Activated naive CD4-positive, alpha-beta T cell treated with anti-CD3 and anti-CD28 coated beads, Interleukin-2, amount 50 U/mL, for 16 hours (primary cell): ENCODE data around the gene FBN2.
"Not testable (repeated sequence)": the region's sequence is repeated elsewhere in the genome, so short reads cannot be mapped to it uniquely, and the experiment has no call there.

Experiments used
- DNase-seq: peaks from one replicate; pipeline ENCODE4 v3.0.0-alpha.2; 2020

Gene FBN2

GRCh38 chr5:128532776-128533175, 5.3 kb downstream of the FBN2 start:
- no peak for DNase-seq

GRCh38 chr5:128532127-128532526, 5.9 kb downstream of the FBN2 start:
- DNase-seq, result no peak

- no peak for DNase-seq
These were observed 9.3 kb downstream of the FBN2 start for GRCh38 chr5:128528637-128529255.

GRCh38 chr5:128528126-128528525, 9.9 kb downstream of the FBN2 start:
- no peak for DNase-seq

GRCh38 chr5:128527077-128527476, 11.0 kb downstream of the FBN2 start:
- no peak for DNase-seq

GRCh38 chr5:128522336-128522735, 15.7 kb downstream of the FBN2 start:
- no peak for DNase-seq

GRCh38 chr5:128519827-128520226, 18.2 kb downstream of the FBN2 start:
- DNase-seq, result no peak

GRCh38 chr5:128516978-128517377, 21.1 kb downstream of the FBN2 start:
- DNase-seq, result no peak

- no peak for DNase-seq
These were observed 24.2 kb downstream of the FBN2 start for GRCh38 chr5:128513806-128514205.

GRCh38 chr5:128512894-128513293, 25.2 kb downstream of the FBN2 start:
- DNase-seq, result no peak

- DNase-seq, result no peak
These were observed 31.4 kb downstream of the FBN2 start for GRCh38 chr5:128506643-128507042.

GRCh38 chr5:128503727-128504126, 34.3 kb downstream of the FBN2 start:
- DNase-seq, result not testable (repeated sequence)

GRCh38 chr5:128498844-128499455, 39.1 kb downstream of the FBN2 start:
- DNase-seq, result no peak

GRCh38 chr5:128494516-128494915, 43.5 kb downstream of the FBN2 start:
- no peak for DNase-seq

- no peak for DNase-seq
These were observed 44.3 kb downstream of the FBN2 start for GRCh38 chr5:128493657-128494329.

- DNase-seq, result no peak
These were observed 46.8 kb downstream of the FBN2 start for GRCh38 chr5:128491291-128491690.

- no peak for DNase-seq
These were observed 47.3 kb downstream of the FBN2 start for GRCh38 chr5:128490761-128491160.

- no peak for DNase-seq
These were observed 51.0 kb downstream of the FBN2 start for GRCh38 chr5:128487041-128487440.

GRCh38 chr5:128483738-128484137, 54.3 kb downstream of the FBN2 start:
- no peak for DNase-seq

- no peak for DNase-seq
These were observed 57.0 kb downstream of the FBN2 start for GRCh38 chr5:128480906-128481633.

GRCh38 chr5:128480158-128480557, 57.9 kb downstream of the FBN2 start:
- DNase-seq, result no peak

- no peak for DNase-seq
These were observed 59.4 kb downstream of the FBN2 start for GRCh38 chr5:128478386-128479368.
